H1 (cell line): Measurements from ENCODE around the gene SPATA19. TPM values are rescaled to one million over a fixed set of nuclear protein-coding genes. Genes with fewer than 3 reads are reported as not detected.

ENCODE experiments used
- polyA plus RNA-seq, 7 experiments: library from polyadenylated mRNA; depleted of rRNA in 3 of 7; stranded (reverse) in 5 of 7; unstranded in 2 of 7; fragments of >200 nt in 5 of 7; fragments of 200-250 nt in 2 of 7; gene quantifications; 1 replicate in 5 of 7; 2 replicates in 1 of 7; 4 replicates in 1 of 7; pipeline versions ENCODE4 v1.2.1 to v1.2.3, GENCODE V29; 2011 to 2013; ENCODE audit warnings: missing spikeins in 2 of 7, mixed read lengths in 2 of 7
- total RNA-seq: library from RNA; stranded (reverse); fragmentation: NEBNext Ultra II Directional; extraction: Animal tissue kit (Norgen Biotek cat#: 25700); gene quantifications from 2 replicates; pipeline ENCODE4 v1.2.1, GENCODE V29; 2021
- TF ChIP-seq, protein P1 (sequence below): fragments of 300-600 bp; sonication (generic); IDR thresholded peaks from 2 replicates; pipeline ENCODE4 v1.7.1; 2012; ENCODE audit warnings: low read length, moderate library complexity, mild to moderate bottlenecking, inconsistent platforms; ENCODE audit not compliant: insufficient replicate concordance

SPATA19 gene
- total and polyA plus RNA-seq, 2 of the 8 experiments (the other 6 are each of a cell fraction or from before 2014, with no cell fraction given), result not detected

DNA sequence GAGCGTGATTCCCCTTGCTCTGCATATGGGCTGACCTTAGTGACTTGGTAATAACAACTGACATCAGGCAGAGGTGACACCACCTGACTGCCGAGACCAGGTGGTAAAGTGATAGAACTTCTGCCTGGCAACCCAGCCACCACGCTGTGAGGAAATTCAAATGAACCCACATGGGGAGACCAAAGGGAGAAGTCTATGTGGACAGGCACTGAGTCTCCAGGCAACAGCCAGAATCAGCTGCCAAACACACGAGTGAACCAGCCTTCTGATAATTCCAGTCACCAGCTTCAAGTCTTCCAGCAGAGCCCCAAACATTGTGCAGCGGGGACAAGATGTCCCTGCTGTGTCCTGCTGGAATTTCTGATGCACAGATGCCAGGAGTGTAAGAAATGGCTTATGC lies 29.7 kb downstream of the SPATA19 start (continued):
- TF ChIP-seq, protein P1, sequence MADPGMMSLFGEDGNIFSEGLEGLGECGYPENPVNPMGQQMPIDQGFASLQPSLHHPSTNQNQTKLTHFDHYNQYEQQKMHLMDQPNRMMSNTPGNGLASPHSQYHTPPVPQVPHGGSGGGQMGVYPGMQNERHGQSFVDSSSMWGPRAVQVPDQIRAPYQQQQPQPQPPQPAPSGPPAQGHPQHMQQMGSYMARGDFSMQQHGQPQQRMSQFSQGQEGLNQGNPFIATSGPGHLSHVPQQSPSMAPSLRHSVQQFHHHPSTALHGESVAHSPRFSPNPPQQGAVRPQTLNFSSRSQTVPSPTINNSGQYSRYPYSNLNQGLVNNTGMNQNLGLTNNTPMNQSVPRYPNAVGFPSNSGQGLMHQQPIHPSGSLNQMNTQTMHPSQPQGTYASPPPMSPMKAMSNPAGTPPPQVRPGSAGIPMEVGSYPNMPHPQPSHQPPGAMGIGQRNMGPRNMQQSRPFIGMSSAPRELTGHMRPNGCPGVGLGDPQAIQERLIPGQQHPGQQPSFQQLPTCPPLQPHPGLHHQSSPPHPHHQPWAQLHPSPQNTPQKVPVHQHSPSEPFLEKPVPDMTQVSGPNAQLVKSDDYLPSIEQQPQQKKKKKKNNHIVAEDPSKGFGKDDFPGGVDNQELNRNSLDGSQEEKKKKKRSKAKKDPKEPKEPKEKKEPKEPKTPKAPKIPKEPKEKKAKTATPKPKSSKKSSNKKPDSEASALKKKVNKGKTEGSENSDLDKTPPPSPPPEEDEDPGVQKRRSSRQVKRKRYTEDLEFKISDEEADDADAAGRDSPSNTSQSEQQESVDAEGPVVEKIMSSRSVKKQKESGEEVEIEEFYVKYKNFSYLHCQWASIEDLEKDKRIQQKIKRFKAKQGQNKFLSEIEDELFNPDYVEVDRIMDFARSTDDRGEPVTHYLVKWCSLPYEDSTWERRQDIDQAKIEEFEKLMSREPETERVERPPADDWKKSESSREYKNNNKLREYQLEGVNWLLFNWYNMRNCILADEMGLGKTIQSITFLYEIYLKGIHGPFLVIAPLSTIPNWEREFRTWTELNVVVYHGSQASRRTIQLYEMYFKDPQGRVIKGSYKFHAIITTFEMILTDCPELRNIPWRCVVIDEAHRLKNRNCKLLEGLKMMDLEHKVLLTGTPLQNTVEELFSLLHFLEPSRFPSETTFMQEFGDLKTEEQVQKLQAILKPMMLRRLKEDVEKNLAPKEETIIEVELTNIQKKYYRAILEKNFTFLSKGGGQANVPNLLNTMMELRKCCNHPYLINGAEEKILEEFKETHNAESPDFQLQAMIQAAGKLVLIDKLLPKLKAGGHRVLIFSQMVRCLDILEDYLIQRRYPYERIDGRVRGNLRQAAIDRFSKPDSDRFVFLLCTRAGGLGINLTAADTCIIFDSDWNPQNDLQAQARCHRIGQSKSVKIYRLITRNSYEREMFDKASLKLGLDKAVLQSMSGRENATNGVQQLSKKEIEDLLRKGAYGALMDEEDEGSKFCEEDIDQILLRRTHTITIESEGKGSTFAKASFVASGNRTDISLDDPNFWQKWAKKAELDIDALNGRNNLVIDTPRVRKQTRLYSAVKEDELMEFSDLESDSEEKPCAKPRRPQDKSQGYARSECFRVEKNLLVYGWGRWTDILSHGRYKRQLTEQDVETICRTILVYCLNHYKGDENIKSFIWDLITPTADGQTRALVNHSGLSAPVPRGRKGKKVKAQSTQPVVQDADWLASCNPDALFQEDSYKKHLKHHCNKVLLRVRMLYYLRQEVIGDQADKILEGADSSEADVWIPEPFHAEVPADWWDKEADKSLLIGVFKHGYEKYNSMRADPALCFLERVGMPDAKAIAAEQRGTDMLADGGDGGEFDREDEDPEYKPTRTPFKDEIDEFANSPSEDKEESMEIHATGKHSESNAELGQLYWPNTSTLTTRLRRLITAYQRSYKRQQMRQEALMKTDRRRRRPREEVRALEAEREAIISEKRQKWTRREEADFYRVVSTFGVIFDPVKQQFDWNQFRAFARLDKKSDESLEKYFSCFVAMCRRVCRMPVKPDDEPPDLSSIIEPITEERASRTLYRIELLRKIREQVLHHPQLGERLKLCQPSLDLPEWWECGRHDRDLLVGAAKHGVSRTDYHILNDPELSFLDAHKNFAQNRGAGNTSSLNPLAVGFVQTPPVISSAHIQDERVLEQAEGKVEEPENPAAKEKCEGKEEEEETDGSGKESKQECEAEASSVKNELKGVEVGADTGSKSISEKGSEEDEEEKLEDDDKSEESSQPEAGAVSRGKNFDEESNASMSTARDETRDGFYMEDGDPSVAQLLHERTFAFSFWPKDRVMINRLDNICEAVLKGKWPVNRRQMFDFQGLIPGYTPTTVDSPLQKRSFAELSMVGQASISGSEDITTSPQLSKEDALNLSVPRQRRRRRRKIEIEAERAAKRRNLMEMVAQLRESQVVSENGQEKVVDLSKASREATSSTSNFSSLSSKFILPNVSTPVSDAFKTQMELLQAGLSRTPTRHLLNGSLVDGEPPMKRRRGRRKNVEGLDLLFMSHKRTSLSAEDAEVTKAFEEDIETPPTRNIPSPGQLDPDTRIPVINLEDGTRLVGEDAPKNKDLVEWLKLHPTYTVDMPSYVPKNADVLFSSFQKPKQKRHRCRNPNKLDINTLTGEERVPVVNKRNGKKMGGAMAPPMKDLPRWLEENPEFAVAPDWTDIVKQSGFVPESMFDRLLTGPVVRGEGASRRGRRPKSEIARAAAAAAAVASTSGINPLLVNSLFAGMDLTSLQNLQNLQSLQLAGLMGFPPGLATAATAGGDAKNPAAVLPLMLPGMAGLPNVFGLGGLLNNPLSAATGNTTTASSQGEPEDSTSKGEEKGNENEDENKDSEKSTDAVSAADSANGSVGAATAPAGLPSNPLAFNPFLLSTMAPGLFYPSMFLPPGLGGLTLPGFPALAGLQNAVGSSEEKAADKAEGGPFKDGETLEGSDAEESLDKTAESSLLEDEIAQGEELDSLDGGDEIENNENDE, result no peak
